ENCODE results near the gene IRAK2.
"Not testable (repeated sequence)": the region's sequence is repeated elsewhere in the genome, so short reads cannot be mapped to it uniquely, and the experiment has no call there.

IRAK2 gene

DNA sequence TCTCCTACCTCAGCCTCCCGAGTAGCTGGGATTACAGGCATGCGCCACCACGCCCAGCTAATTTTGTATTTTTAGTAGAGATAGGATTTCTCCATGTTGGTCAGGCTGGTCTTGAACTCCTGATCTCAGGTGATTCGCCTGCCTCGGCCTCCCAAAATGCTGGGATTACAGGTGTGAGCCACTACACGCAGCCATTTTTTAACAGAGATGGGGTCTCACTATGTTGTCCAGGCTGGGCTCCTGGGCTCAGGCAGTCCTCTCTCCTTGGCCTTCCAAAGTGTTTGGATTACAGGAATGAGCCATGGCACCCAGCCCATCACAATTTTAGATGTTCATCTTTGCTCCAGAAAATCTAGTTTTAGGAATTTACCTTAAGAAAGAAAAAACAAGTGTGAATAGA is 6.2 kb upstream of the IRAK2 start:
- H3K4me1 ChIP-seq (ENCODE audit: control extremely low read depth in 1 of 4, control insufficient read depth in 4 of 4, insufficient read depth in 4 of 4, low read length in 3 of 4), result peaks cover 0 to 15% (median 7%) of the 10 kb centered on the region in 4 experiments
- H3K27ac ChIP-seq (ENCODE audit: insufficient read depth in 1 of 2, low read depth in 1 of 2, low read length in 2 of 2, poor library complexity in 1 of 2, severe bottlenecking in 2 of 2); H3K9me3 ChIP-seq (ENCODE audit: control extremely low read depth in 1 of 5, control insufficient read depth in 4 of 5, insufficient read depth in 2 of 5, low read depth in 1 of 5, low read length in 4 of 5); CTCF ChIA-PET; POLR2A ChIA-PET; H3K36me3 ChIP-seq (ENCODE audit: control insufficient read depth in 4 of 4, insufficient read depth in 4 of 4, low read length in 3 of 4); H3K4me3 ChIP-seq (ENCODE audit: control insufficient read depth in 1 of 7, extremely low read depth in 1 of 7, insufficient read depth in 4 of 7, low read depth in 2 of 7, low read length in 6 of 7); DNase-seq; H3K27me3 ChIP-seq (replicated peaks in 2 of 5; ENCODE audit: control insufficient read depth in 4 of 5, insufficient read depth in 5 of 5, low read length in 4 of 5): not testable (repeated sequence)
- 100% methylated on average over 3 of the region's 6 CpGs for WGBS (ENCODE audit: insufficient coverage)

GRCh38 chr3:10160346-10160745 is 4.4 kb upstream of the IRAK2 start:
- Histone ChIP-seq H3K27ac (ENCODE audit: insufficient read depth in 1 of 2, low read depth in 1 of 2, low read length in 2 of 2, poor library complexity in 1 of 2, severe bottlenecking in 2 of 2) (no peak overlapping the region), H3K9me3 (ENCODE audit: control extremely low read depth in 1 of 5, control insufficient read depth in 4 of 5, insufficient read depth in 2 of 5, low read depth in 1 of 5, low read length in 4 of 5) (no peaks in the 10 kb centered on the region), H3K4me3 (ENCODE audit: control insufficient read depth in 1 of 7, extremely low read depth in 1 of 7, insufficient read depth in 4 of 7, low read depth in 2 of 7, low read length in 6 of 7) (no peak overlapping the region), H3K36me3 (ENCODE audit: control insufficient read depth in 4 of 4, insufficient read depth in 4 of 4, low read length in 3 of 4) (no peaks in the 10 kb centered on the region), H3K27me3 (replicated peaks in 2 of 5; ENCODE audit: control insufficient read depth in 4 of 5, insufficient read depth in 5 of 5, low read length in 4 of 5) (no peaks in the 10 kb centered on the region), H3K4me1 (ENCODE audit: control extremely low read depth in 1 of 4, control insufficient read depth in 4 of 4, insufficient read depth in 4 of 4, low read length in 3 of 4) (peaks cover 0 to 27% (median 16%) of the 10 kb centered on the region in 4 experiments)
- no peak for DNase-seq
- ChIA-PET CTCF (interaction anchor here (0.9 to 3.0 kb wide), 7 partner anchors 9 to 63 kb away, joined by 3 to 9 read pairs (median 5); no protein-coding TSS in a partner anchor), POLR2A (interaction anchor here (0.5 kb wide), 1 partner anchor 19 kb away, joined by 3 read pairs; the partner anchor contains the start of gene VHL)
- WGBS (ENCODE audit: insufficient coverage), result no CpG with 5 or more reads among the region's 1 CpG

GRCh38 chr3:10160925-10161324 is 3.8 kb upstream of the IRAK2 start:
- H3K27ac ChIP-seq (ENCODE audit: insufficient read depth in 1 of 2, low read depth in 1 of 2, low read length in 2 of 2, poor library complexity in 1 of 2, severe bottlenecking in 2 of 2), result no peak overlapping the region
- ChIA-PET CTCF (interaction anchor here (1.4 to 3.0 kb wide), 5 partner anchors 9 to 63 kb away, joined by 3 to 9 read pairs (median 5); no protein-coding TSS in a partner anchor), POLR2A (no interaction called here)
- no peaks in the 10 kb centered on the region for H3K36me3 ChIP-seq (ENCODE audit: control insufficient read depth in 4 of 4, insufficient read depth in 4 of 4, low read length in 3 of 4)
- no peak for DNase-seq
- no peaks in the 10 kb centered on the region for H3K9me3 ChIP-seq (ENCODE audit: control extremely low read depth in 1 of 5, control insufficient read depth in 4 of 5, insufficient read depth in 2 of 5, low read depth in 1 of 5, low read length in 4 of 5)
- H3K4me3 ChIP-seq (ENCODE audit: control insufficient read depth in 1 of 7, extremely low read depth in 1 of 7, insufficient read depth in 4 of 7, low read depth in 2 of 7, low read length in 6 of 7), result no peak overlapping the region
- peaks cover 0 to 27% (median 16%) of the 10 kb centered on the region in 4 experiments for H3K4me1 ChIP-seq (ENCODE audit: control extremely low read depth in 1 of 4, control insufficient read depth in 4 of 4, insufficient read depth in 4 of 4, low read length in 3 of 4)
- 100% methylated on average over 3 of the region's 6 CpGs for WGBS (ENCODE audit: insufficient coverage)
- no peaks in the 10 kb centered on the region for H3K27me3 ChIP-seq (replicated peaks in 2 of 5; ENCODE audit: control insufficient read depth in 4 of 5, insufficient read depth in 5 of 5, low read length in 4 of 5)

DNA sequence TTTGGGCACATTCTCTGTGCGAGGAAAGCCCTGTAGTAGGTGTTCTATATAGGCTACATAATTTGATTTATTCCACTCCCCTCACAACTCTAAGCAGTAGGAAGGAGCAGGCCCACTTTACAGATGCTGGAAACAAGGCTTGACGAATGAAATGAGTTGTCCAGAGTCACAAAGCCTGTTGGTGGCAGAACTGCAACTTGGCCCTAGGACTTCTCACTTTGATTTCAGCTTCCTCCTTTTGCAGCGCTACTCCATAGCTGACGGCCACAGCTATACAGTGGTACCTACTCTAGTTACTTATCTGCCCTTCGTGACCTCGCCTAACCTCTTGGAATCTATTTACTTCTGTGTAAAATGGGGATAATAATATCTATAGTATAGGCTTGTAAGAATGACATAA is 2.5 kb upstream of the IRAK2 start:
- POLR2A ChIA-PET, result no interaction called here
- 57% methylated on average over 1 of the region's 6 CpGs for WGBS (ENCODE audit: insufficient coverage)
- H3K4me3 ChIP-seq (ENCODE audit: control insufficient read depth in 1 of 7, extremely low read depth in 1 of 7, insufficient read depth in 4 of 7, low read depth in 2 of 7, low read length in 6 of 7), result no peak overlapping the region
- H3K27ac ChIP-seq (ENCODE audit: insufficient read depth in 1 of 2, low read depth in 1 of 2, low read length in 2 of 2, poor library complexity in 1 of 2, severe bottlenecking in 2 of 2), result no peak overlapping the region
- no peaks in the 10 kb centered on the region for H3K9me3 ChIP-seq (ENCODE audit: control extremely low read depth in 1 of 5, control insufficient read depth in 4 of 5, insufficient read depth in 2 of 5, low read depth in 1 of 5, low read length in 4 of 5)
- H3K36me3 ChIP-seq (ENCODE audit: control insufficient read depth in 4 of 4, insufficient read depth in 4 of 4, low read length in 3 of 4), result no peaks in the 10 kb centered on the region
- CTCF ChIA-PET, result interaction anchor here (0.6 to 3.0 kb wide), 6 partner anchors 11 to 64 kb away, joined by 3 to 9 read pairs (median 4); no protein-coding TSS in a partner anchor
- H3K4me1 ChIP-seq (ENCODE audit: control extremely low read depth in 1 of 4, control insufficient read depth in 4 of 4, insufficient read depth in 4 of 4, low read length in 3 of 4), result peaks cover 0 to 27% (median 16%) of the 10 kb centered on the region in 4 experiments
- peak in 2 of 3 donors; percentile 41 to 44 for DNase-seq
- no peaks in the 10 kb centered on the region for H3K27me3 ChIP-seq (replicated peaks in 2 of 5; ENCODE audit: control insufficient read depth in 4 of 5, insufficient read depth in 5 of 5, low read length in 4 of 5)

- H3K27me3 ChIP-seq (replicated peaks in 2 of 5; ENCODE audit: control insufficient read depth in 4 of 5, insufficient read depth in 5 of 5, low read length in 4 of 5); POLR2A ChIA-PET; DNase-seq; H3K9me3 ChIP-seq (ENCODE audit: control extremely low read depth in 1 of 5, control insufficient read depth in 4 of 5, insufficient read depth in 2 of 5, low read depth in 1 of 5, low read length in 4 of 5); H3K36me3 ChIP-seq (ENCODE audit: control insufficient read depth in 4 of 4, insufficient read depth in 4 of 4, low read length in 3 of 4); H3K27ac ChIP-seq (ENCODE audit: insufficient read depth in 1 of 2, low read depth in 1 of 2, low read length in 2 of 2, poor library complexity in 1 of 2, severe bottlenecking in 2 of 2): not testable (repeated sequence)
- CTCF ChIA-PET, result interaction anchor here (1.0 to 1.9 kb wide), 12 partner anchors 9 to 90 kb away, joined by 3 to 6 read pairs (median 3); no protein-coding TSS in a partner anchor
- Histone ChIP-seq H3K4me3 (ENCODE audit: control insufficient read depth in 1 of 7, extremely low read depth in 1 of 7, insufficient read depth in 4 of 7, low read depth in 2 of 7, low read length in 6 of 7) (peak overlapping the region in 4 of 7 experiments; percentile 74 to 94 (median 82)), H3K4me1 (ENCODE audit: control extremely low read depth in 1 of 4, control insufficient read depth in 4 of 4, insufficient read depth in 4 of 4, low read length in 3 of 4) (peaks cover 0 to 27% (median 16%) of the 10 kb centered on the region in 4 experiments)
- 54% methylated on average over 6 of the region's 12 CpGs for WGBS (ENCODE audit: insufficient coverage)
Observed at GRCh38 chr3:10164201-10164545, 546 bp upstream of the IRAK2 start.

DNA sequence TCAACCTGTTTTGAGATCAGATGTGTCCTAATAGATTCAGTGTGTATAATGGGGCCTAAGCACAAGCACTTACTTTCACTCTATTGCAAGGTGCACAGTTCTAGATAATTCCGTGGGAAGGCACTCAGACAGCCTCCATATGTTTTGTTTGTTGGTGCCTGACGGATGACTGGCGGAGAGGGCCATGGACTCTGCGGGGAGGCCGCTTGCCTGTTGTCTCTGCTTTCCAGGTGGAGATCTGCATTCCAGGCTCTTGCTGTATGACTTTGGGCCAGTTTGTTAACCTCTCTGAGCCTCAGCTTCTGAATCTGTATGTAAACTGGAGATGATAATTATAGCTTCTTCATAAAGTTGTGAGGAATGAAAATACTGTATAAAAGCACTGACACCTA is 1.5 kb downstream of the IRAK2 start:
- peaks cover 1 to 8% (median 6%) of the 10 kb centered on the region in 5 experiments for H3K9me3 ChIP-seq (ENCODE audit: control extremely low read depth in 1 of 5, control insufficient read depth in 4 of 5, insufficient read depth in 2 of 5, low read depth in 1 of 5, low read length in 4 of 5)
- H3K4me3 ChIP-seq (ENCODE audit: control insufficient read depth in 1 of 7, extremely low read depth in 1 of 7, insufficient read depth in 4 of 7, low read depth in 2 of 7, low read length in 6 of 7), result no peak overlapping the region
- no peak for DNase-seq
- 100% methylated on average over 5 of the region's 5 CpGs for WGBS (ENCODE audit: insufficient coverage)
- no peak overlapping the region for H3K27ac ChIP-seq (ENCODE audit: insufficient read depth in 1 of 2, low read depth in 1 of 2, low read length in 2 of 2, poor library complexity in 1 of 2, severe bottlenecking in 2 of 2)
- peaks cover 0 to 19% (median 13%) of the 10 kb centered on the region in 4 experiments for H3K4me1 ChIP-seq (ENCODE audit: control extremely low read depth in 1 of 4, control insufficient read depth in 4 of 4, insufficient read depth in 4 of 4, low read length in 3 of 4)
- ChIA-PET CTCF (interaction anchor here (0.8 to 1.9 kb wide), 3 partner anchors 28 to 60 kb away, joined by 3 to 6 read pairs (median 4); no protein-coding TSS in a partner anchor), POLR2A (no interaction called here)
- no peaks in the 10 kb centered on the region for H3K27me3 ChIP-seq (replicated peaks in 2 of 5; ENCODE audit: control insufficient read depth in 4 of 5, insufficient read depth in 5 of 5, low read length in 4 of 5)
- no peaks in the 10 kb centered on the region for H3K36me3 ChIP-seq (ENCODE audit: control insufficient read depth in 4 of 4, insufficient read depth in 4 of 4, low read length in 3 of 4)

- Histone ChIP-seq H3K27ac (ENCODE audit: insufficient read depth in 1 of 2, low read depth in 1 of 2, low read length in 2 of 2, poor library complexity in 1 of 2, severe bottlenecking in 2 of 2) (no peak overlapping the region), H3K4me1 (ENCODE audit: control extremely low read depth in 1 of 4, control insufficient read depth in 4 of 4, insufficient read depth in 4 of 4, low read length in 3 of 4) (peaks cover 0 to 19% (median 9%) of the 10 kb centered on the region in 4 experiments), H3K9me3 (ENCODE audit: control extremely low read depth in 1 of 5, control insufficient read depth in 4 of 5, insufficient read depth in 2 of 5, low read depth in 1 of 5, low read length in 4 of 5) (peaks cover 1 to 8% (median 6%) of the 10 kb centered on the region in 5 experiments), H3K27me3 (replicated peaks in 2 of 5; ENCODE audit: control insufficient read depth in 4 of 5, insufficient read depth in 5 of 5, low read length in 4 of 5) (no peaks in the 10 kb centered on the region), H3K4me3 (ENCODE audit: control insufficient read depth in 1 of 7, extremely low read depth in 1 of 7, insufficient read depth in 4 of 7, low read depth in 2 of 7, low read length in 6 of 7) (no peak overlapping the region), H3K36me3 (ENCODE audit: control insufficient read depth in 4 of 4, insufficient read depth in 4 of 4, low read length in 3 of 4) (no peaks in the 10 kb centered on the region)
- ChIA-PET POLR2A (no interaction called here), CTCF (interaction anchor here (0.6 kb wide), 1 partner anchor 103 kb away, joined by 5 read pairs; no protein-coding TSS in a partner anchor)
- DNase-seq, result no peak
- 90% methylated on average over 5 of the region's 8 CpGs for WGBS (ENCODE audit: insufficient coverage)
Observed at GRCh38 chr3:10169000-10169496, 4.3 kb downstream of the IRAK2 start.

All from common myeloid progenitor, CD34-positive (primary cell).